ENCODE data around the gene CDC23.

The CDC23 gene

DNA sequence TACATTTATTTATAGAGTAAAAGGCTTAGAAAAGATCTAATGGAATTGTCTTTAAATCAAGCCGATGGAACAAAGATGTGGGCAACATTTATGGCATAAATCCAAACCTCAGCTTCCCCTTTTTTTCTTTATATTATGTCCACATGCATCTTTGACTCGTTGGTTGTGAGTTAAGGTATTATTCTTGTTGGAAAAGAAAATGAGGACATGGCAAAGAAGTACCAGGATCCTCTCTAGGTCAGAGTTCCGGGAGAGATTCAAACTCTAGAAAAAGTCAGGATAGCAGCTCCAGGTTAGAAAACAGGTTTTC lies 73.4 kb downstream of the CDC23 start:
- no peak for DNase-seq (ENCODE audit: low read depth)

DNA sequence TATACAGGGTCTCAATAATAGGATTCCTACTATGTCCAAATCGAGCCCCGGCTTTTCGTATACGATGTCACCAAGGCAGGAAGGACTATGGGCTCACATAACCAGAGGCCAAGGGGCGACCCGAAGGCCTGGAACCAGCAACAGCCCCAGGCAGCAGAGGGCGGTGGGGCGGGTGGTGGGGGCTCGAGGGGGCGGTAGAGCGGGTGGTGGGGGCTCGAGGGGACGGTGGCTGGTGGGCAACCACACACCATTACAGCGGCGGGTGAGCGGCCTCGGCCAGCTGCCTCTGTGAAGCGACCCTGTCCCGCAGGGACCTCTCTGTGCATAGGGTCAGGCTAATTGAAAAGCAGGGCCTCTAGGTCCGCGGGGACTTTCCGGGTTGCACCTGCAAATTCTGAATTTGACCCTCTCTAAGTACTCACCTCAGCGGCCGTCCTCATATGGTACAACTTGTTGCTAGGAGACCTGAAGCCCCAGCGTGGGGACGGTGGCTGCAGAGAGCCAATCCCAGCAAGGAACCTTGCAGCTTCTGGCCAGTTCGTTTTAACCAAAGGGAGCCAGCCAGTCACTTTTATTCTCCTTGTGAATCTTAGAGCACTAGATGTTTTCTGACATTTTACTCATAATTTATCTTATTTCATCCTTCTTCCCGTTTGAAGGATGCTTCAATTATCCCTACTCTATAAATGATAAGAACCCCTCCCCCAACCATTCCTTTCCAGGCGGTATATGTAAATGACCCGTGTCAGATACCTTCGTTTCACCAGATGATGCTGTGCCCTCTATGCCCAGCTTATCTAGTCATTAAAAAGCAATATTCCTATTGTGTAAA lies 74.0 kb downstream of the CDC23 start, which contains the start of gene NME5:
Gene NME5, minus strand, starts transcription at position 480 of the 832 bp plus-strand sequence. CDS start 648 bp downstream, outside the sequence.
- DNase-seq (ENCODE audit: low read depth) = peak; percentile 70

All from iris pigment epithelial cell (primary cell).